ENCODE measurements around the gene PDE3B.
"Not testable (repeated sequence)": the region's sequence is repeated elsewhere in the genome, so short reads cannot be mapped to it uniquely, and the experiment has no call there.

The PDE3B gene

DNA sequence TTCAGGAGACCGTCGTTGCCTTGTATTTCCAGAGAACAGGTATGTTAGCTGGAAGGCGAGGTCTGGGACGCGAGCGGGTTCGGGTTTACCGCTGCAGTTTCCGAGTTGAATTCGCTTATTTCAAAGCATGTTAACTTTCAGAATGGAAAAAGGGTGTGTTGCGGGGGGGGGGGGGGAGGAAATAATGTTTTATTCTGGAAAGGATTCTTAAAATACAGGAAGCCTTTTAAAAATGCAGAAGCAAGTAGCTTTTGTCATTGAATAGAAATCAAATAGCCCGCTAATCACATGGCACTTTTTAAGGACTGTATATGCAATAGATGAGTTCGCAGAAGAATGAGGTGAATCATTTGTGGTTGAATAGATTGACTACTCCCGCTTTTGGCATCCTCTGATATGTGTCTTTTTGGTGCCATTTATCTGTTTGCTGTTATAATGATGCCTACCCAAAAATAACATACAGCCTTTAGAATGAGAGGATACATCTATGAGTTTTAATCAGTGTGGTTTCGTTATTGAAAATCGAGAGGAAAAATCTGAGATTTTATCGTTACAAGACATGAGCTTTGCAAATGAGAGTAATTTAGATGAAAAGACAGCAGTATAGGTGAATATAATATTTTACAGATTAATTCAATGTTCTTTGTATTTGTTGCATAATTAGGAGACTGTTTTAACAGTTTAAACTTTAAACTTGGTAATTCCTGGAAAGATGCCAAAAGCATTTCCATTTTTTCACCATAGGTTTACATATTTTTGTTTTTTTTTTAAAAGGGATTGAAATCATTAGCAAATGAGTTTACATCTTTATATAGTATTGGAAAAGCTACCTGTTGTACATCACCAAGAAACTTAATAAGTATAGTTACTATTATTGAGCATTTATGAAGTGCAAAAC lies 1.7 kb downstream of the PDE3B start:
- peak overlapping the region; percentile 88 for H3K9ac ChIP-seq (ENCODE audit: low read length)
- peaks cover 12% of the 10 kb centered on the region for H3K4me1 ChIP-seq (ENCODE audit: control insufficient read depth, insufficient read depth, low read length)
- H3K4me3 ChIP-seq (ENCODE audit: low read length) = peak overlapping the region; percentile 92
- no peaks in the 10 kb centered on the region for H3K27me3 ChIP-seq (ENCODE audit: control insufficient read depth, insufficient read depth, low read length)
- H3K36me3 ChIP-seq (ENCODE audit: control insufficient read depth, insufficient read depth, low read length) = no peaks in the 10 kb centered on the region
- H3K27ac ChIP-seq (ENCODE audit: low read depth, low read length) = peak overlapping the region; percentile 84

DNA sequence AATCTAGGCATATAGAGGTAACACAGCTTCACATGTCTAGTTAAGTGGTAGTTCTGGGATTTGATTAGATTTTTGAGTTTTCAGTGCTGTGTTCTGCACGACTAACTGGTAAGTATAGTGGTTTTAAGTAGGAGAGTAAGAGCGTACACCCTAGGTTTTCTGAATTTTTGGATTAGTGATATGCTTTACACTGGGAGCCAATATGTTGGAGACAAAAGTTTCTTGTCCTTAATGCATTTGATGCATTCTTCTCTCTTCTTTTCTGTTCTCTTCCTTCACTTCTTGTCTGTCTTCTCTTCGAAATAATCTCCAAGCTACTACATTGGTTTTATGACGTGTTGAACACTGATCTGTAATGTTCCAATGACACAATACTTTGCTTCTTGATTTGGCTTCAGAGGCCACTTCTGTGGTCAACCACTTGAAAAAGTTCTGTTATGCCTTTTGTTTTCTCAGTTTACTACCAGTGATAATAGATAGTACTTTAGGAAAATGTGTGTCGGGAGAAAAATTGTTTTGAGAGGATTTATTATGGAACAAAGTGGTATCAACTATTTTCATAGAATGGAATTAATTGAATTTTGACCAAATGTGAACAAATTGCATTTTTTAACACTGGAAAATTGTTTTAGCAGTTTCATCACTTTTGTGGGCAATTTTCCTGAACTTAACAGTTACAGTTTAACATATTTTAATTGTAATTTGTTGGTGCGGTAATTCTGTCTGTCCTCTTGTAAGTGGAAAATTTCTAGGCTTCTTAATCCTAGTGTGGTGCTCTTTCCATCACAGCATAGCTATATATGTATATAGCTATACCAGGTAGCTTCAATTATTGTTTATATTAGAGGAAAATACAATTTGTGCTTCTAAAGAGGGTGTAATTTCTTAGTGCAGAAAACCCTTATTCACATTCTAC lies 2.6 kb downstream of the PDE3B start:
- H3K4me3 ChIP-seq (ENCODE audit: low read length) = peak overlapping the region; percentile 92
- H3K27me3 ChIP-seq (ENCODE audit: control insufficient read depth, insufficient read depth, low read length) = no peaks in the 10 kb centered on the region
- H3K36me3 ChIP-seq (ENCODE audit: control insufficient read depth, insufficient read depth, low read length) = no peaks in the 10 kb centered on the region
- H3K4me1 ChIP-seq (ENCODE audit: control insufficient read depth, insufficient read depth, low read length) = peaks cover 12% of the 10 kb centered on the region
- H3K9ac ChIP-seq (ENCODE audit: low read length) = no peak overlapping the region
- H3K27ac ChIP-seq (ENCODE audit: low read depth, low read length) = peak overlapping the region; percentile 33

DNA sequence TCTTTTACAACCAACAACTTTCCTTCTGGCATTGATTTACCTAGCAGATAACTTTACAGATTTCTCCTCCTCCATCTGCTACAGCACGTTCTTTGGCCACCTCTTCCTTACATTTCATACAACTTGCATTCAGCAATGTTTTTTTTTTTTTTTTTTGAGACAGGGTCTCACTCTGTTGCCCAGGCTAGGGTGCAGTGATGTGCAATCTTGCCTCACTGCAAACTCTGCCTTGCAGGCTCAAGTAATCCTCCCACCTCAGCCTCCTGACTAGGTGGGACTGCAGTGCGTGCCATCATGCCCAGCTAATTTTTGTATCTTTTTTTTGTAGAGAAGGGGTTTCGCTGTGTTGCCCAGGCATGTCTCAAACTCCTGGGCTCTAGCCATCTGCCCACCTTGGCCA lies 6.5 kb downstream of the PDE3B start:
- Histone ChIP-seq H3K27me3 (ENCODE audit: control insufficient read depth, insufficient read depth, low read length) (no peaks in the 10 kb centered on the region), H3K9ac (ENCODE audit: low read length) (no peak overlapping the region), H3K36me3 (ENCODE audit: control insufficient read depth, insufficient read depth, low read length) (no peaks in the 10 kb centered on the region), H3K4me1 (ENCODE audit: control insufficient read depth, insufficient read depth, low read length) (peaks cover 2% of the 10 kb centered on the region), H3K4me3 (ENCODE audit: low read length) (no peak overlapping the region), H3K27ac (ENCODE audit: low read depth, low read length) (no peak overlapping the region)

DNA sequence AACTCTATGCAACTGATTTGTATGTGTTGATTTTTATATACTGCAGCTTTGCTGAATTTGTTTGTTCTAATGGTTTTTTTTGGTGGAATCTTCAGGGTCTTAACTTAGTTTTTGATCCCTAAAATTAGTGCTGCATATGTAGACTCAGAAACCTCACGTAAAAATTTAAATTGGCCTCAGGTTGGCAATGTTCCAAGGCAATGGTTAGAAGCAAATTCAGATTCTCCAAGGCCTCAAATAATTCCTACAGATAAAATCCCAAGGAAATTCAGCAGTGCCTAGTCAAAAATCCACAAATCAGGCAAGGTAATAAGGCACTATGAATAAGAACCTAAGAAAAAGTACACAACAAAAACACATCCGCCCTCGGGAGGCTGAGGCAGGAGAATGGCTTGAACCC lies 9.5 kb downstream of the PDE3B start:
- peaks cover 5% of the 10 kb centered on the region for H3K4me1 ChIP-seq (ENCODE audit: control insufficient read depth, insufficient read depth, low read length)
- no peaks in the 10 kb centered on the region for H3K36me3 ChIP-seq (ENCODE audit: control insufficient read depth, insufficient read depth, low read length)
- H3K9ac ChIP-seq (ENCODE audit: low read length) = no peak overlapping the region
- H3K27ac ChIP-seq (ENCODE audit: low read depth, low read length) = no peak overlapping the region
- no peak overlapping the region for H3K4me3 ChIP-seq (ENCODE audit: low read length)
- no peaks in the 10 kb centered on the region for H3K27me3 ChIP-seq (ENCODE audit: control insufficient read depth, insufficient read depth, low read length)

GRCh38 chr11:14655435-14655834 lies 11.8 kb downstream of the PDE3B start:
- Histone ChIP-seq H3K4me3 (ENCODE audit: low read length) (no peak overlapping the region), H3K4me1 (ENCODE audit: control insufficient read depth, insufficient read depth, low read length) (peaks cover 5% of the 10 kb centered on the region), H3K9ac (ENCODE audit: low read length) (no peak overlapping the region), H3K27me3 (ENCODE audit: control insufficient read depth, insufficient read depth, low read length) (no peaks in the 10 kb centered on the region), H3K36me3 (ENCODE audit: control insufficient read depth, insufficient read depth, low read length) (no peaks in the 10 kb centered on the region), H3K27ac (ENCODE audit: low read depth, low read length) (no peak overlapping the region)

- H3K9ac ChIP-seq (ENCODE audit: low read length) = no peak overlapping the region
- peaks cover 5% of the 10 kb centered on the region for H3K4me1 ChIP-seq (ENCODE audit: control insufficient read depth, insufficient read depth, low read length)
- H3K27ac ChIP-seq (ENCODE audit: low read depth, low read length) = no peak overlapping the region
- no peaks in the 10 kb centered on the region for H3K36me3 ChIP-seq (ENCODE audit: control insufficient read depth, insufficient read depth, low read length)
- no peaks in the 10 kb centered on the region for H3K27me3 ChIP-seq (ENCODE audit: control insufficient read depth, insufficient read depth, low read length)
- H3K4me3 ChIP-seq (ENCODE audit: low read length) = no peak overlapping the region
Observed at GRCh38 chr11:14656536-14657457, 13.2 kb downstream of the PDE3B start.

GRCh38 chr11:14657841-14658240 lies 14.2 kb downstream of the PDE3B start:
- H3K36me3 ChIP-seq (ENCODE audit: control insufficient read depth, insufficient read depth, low read length) = no peaks in the 10 kb centered on the region
- no peak overlapping the region for H3K9ac ChIP-seq (ENCODE audit: low read length)
- H3K27ac ChIP-seq (ENCODE audit: low read depth, low read length) = no peak overlapping the region
- H3K4me1 ChIP-seq (ENCODE audit: control insufficient read depth, insufficient read depth, low read length) = peaks cover 5% of the 10 kb centered on the region
- H3K4me3 ChIP-seq (ENCODE audit: low read length) = no peak overlapping the region
- H3K27me3 ChIP-seq (ENCODE audit: control insufficient read depth, insufficient read depth, low read length) = no peaks in the 10 kb centered on the region

- H3K36me3 ChIP-seq (ENCODE audit: control insufficient read depth, insufficient read depth, low read length); H3K27me3 ChIP-seq (ENCODE audit: control insufficient read depth, insufficient read depth, low read length): not testable (repeated sequence)
Observed at GRCh38 chr11:14664926-14665325, 21.3 kb downstream of the PDE3B start.

DNA sequence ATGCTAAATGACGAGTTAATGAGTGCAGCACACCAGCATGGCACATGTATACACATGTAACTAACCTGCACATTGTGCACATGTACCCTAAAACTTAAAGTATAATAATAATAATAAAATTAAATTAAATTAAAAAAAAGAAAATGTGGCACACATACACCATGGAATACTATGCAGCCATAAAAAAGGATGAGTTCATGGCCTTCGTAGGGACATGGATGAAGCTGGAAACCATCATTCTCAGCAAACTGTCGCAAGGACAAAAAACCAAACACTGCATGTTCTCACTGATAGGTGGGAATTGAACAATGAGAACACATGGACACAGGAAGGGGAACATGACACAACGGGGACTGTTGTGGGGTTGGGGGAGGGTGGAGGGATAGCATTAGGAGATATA lies 23.7 kb downstream of the PDE3B start:
- not testable (repeated sequence) for H3K27ac ChIP-seq (ENCODE audit: low read depth, low read length); H3K36me3 ChIP-seq (ENCODE audit: control insufficient read depth, insufficient read depth, low read length); H3K4me3 ChIP-seq (ENCODE audit: low read length); H3K9ac ChIP-seq (ENCODE audit: low read length); H3K4me1 ChIP-seq (ENCODE audit: control insufficient read depth, insufficient read depth, low read length); H3K27me3 ChIP-seq (ENCODE audit: control insufficient read depth, insufficient read depth, low read length)

More at GRCh38 chr11:14664926-14665325, 21.3 kb downstream of the PDE3B start:
- not testable (repeated sequence) for H3K4me1 ChIP-seq (ENCODE audit: control insufficient read depth, insufficient read depth, low read length); H3K4me3 ChIP-seq (ENCODE audit: low read length); H3K9ac ChIP-seq (ENCODE audit: low read length); H3K27ac ChIP-seq (ENCODE audit: low read depth, low read length)

GRCh38 chr11:14668731-14669301 lies 25.2 kb downstream of the PDE3B start:
- no peak overlapping the region for H3K9ac ChIP-seq (ENCODE audit: low read length)

GRCh38 chr11:14669499-14669898 lies 25.9 kb downstream of the PDE3B start:
- no peaks in the 10 kb centered on the region for H3K4me1 ChIP-seq (ENCODE audit: control insufficient read depth, insufficient read depth, low read length)
- H3K27me3 ChIP-seq (ENCODE audit: control insufficient read depth, insufficient read depth, low read length) = no peaks in the 10 kb centered on the region
- H3K9ac ChIP-seq (ENCODE audit: low read length) = no peak overlapping the region
- H3K36me3 ChIP-seq (ENCODE audit: control insufficient read depth, insufficient read depth, low read length) = no peaks in the 10 kb centered on the region
- H3K4me3 ChIP-seq (ENCODE audit: low read length) = no peak overlapping the region
- H3K27ac ChIP-seq (ENCODE audit: low read depth, low read length) = no peak overlapping the region

More at GRCh38 chr11:14668731-14669301, 25.2 kb downstream of the PDE3B start:
- H3K4me3 ChIP-seq (ENCODE audit: low read length) = no peak overlapping the region
- no peak overlapping the region for H3K27ac ChIP-seq (ENCODE audit: low read depth, low read length)
- H3K36me3 ChIP-seq (ENCODE audit: control insufficient read depth, insufficient read depth, low read length) = no peaks in the 10 kb centered on the region
- H3K27me3 ChIP-seq (ENCODE audit: control insufficient read depth, insufficient read depth, low read length) = no peaks in the 10 kb centered on the region
- H3K4me1 ChIP-seq (ENCODE audit: control insufficient read depth, insufficient read depth, low read length) = no peaks in the 10 kb centered on the region
